ENCODE measurements around the gene NDP.
A peak's percentile ranks its signal among the peaks of the same experiment; 100 is the strongest.

Gene NDP

DNA sequence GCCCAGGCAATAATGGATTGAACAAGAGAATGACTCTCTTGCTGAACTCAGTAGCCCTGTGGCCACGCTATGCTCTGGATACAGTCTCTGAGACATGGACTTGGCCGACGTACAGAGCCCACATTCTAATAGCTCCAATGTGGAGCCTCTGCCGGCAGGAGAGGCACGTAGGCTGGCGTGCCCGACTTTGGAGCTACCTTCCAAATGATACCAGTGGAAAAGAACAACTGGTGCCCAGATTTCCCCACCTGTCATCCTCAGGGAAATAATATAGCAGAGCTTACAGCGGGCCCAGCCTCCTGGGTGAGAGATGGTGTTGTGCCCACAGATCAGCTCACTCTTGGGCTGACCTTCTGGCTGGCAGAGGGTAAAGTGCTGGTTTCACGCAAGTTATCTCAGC, 10.6 kb downstream of the NDP start:
- H3K4me3 ChIP-seq (ENCODE audit: low read depth, low read length), result no peak overlapping the region
- TF ChIP-seq, protein P1, sequence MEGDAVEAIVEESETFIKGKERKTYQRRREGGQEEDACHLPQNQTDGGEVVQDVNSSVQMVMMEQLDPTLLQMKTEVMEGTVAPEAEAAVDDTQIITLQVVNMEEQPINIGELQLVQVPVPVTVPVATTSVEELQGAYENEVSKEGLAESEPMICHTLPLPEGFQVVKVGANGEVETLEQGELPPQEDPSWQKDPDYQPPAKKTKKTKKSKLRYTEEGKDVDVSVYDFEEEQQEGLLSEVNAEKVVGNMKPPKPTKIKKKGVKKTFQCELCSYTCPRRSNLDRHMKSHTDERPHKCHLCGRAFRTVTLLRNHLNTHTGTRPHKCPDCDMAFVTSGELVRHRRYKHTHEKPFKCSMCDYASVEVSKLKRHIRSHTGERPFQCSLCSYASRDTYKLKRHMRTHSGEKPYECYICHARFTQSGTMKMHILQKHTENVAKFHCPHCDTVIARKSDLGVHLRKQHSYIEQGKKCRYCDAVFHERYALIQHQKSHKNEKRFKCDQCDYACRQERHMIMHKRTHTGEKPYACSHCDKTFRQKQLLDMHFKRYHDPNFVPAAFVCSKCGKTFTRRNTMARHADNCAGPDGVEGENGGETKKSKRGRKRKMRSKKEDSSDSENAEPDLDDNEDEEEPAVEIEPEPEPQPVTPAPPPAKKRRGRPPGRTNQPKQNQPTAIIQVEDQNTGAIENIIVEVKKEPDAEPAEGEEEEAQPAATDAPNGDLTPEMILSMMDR (IDR thresholded peaks at IDR 0.05; ENCODE audit: low read depth, low read length), result no peak

DNA sequence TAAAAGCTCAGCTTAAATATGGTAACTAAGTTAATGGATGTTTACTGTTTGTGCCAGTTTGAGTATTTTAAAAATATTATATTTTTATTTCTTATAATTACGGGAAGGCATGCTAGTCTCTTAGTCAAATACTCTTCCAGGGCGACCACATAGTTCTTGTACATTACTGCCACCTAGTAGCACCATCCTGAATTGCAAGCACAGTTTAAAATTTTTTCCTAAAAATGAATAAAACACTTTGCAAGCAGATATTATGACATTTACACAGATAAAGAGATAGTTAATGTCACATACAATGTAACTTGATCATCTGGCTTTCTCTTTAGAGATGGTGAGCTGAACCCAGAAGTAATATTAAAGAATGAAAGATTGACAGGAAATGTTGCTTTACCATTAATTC, 11.5 kb downstream of the NDP start:
- TF ChIP-seq, protein P1 (IDR thresholded peaks at IDR 0.05; ENCODE audit: low read depth, low read length), result no peak

DNA sequence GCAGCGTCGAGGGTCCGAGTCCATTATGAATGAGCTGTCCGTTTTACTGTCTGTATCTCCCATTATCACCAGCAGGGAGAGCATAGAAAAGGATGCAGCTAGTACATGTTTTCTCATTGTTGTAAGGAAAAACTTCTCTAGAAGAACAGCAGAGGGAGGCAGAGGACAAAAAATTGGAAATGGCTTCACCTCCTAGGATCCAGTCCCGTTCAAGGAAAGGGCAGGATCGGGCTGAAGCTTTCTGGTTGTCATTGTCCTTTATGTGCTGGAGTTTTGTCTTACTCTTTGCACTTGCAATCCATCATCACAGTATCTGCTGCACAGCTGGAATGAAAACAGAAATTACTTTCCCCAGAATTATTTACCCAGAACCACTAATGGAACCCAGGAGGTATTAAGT, 14.7 kb downstream of the NDP start:
- H3K4me3 ChIP-seq (ENCODE audit: low read depth, low read length), result no peak overlapping the region
- TF ChIP-seq, protein P1 (IDR thresholded peaks at IDR 0.05; ENCODE audit: low read depth, low read length), result peak; percentile 48

More for the DNA sequence above, 11.5 kb downstream of the NDP start:
- H3K4me3 ChIP-seq (ENCODE audit: low read depth, low read length), result no peak overlapping the region

DNA sequence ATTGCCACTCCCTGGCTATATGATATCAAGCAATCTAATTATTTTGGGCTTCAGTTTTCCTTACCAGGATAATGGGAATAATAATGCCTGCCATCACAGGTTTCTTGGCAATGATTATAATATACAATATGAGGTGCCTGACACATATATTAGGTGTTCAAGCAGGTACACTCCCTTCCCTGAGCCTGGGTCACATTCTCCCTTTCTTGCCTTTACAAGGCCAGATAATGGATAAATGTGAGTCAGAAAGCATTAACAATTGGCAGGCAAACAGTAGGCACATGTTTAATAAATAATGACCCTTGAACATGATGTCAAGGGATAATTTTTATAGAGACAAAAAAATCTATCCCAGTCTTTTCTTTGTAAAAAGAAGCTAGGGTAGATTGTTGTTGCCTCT, 17.2 kb downstream of the NDP start:
- TF ChIP-seq, protein P1 (IDR thresholded peaks at IDR 0.05; ENCODE audit: low read depth, low read length), result no peak
- H3K4me3 ChIP-seq (ENCODE audit: low read depth, low read length), result no peak overlapping the region

DNA sequence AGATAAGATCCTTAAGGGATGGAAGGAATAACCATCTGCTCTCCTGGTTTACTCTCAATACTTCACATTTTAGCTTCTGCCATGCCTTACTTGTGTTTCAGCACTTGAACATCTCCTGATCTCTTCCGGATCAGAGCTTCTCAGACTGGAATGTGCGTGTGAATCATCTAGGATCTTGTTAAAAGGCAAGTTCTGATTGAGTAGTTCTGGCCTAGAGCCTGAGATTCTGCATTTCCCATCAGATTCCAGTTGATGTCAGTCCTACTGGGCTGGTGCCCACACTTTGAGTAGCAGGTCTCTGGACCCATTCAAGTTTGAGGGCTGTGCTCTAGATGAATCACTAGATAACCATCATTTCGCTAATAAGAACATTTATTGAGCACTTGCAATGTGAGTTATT, 20.0 kb downstream of the NDP start:
- H3K4me3 ChIP-seq (ENCODE audit: low read depth, low read length), result no peak overlapping the region
- TF ChIP-seq, protein P1 (IDR thresholded peaks at IDR 0.05; ENCODE audit: low read depth, low read length), result no peak

DNA sequence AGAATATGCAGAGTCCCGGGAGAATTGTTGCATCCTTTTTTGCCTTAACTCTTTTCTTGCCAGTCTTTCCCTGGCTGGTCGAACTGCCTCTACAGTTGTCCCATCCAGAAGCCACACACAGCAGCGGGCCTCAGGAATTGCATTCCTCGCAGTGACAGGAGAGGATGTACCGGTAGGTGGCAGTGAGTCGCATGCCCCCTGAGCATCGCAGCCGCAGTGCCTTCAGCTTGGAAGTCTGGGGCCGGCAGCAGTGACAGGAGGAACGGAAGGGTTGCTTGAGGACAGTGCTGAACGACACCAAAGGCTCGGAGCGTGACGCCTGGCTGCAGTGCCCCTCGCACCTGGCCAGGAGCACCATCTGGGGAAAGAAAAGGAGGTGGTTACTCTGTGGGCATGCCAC, 23.5 kb downstream of the NDP start:
- TF ChIP-seq, protein P1 (IDR thresholded peaks at IDR 0.05; ENCODE audit: low read depth, low read length), result no peak
- no peak overlapping the region for H3K4me3 ChIP-seq (ENCODE audit: low read depth, low read length)

DNA sequence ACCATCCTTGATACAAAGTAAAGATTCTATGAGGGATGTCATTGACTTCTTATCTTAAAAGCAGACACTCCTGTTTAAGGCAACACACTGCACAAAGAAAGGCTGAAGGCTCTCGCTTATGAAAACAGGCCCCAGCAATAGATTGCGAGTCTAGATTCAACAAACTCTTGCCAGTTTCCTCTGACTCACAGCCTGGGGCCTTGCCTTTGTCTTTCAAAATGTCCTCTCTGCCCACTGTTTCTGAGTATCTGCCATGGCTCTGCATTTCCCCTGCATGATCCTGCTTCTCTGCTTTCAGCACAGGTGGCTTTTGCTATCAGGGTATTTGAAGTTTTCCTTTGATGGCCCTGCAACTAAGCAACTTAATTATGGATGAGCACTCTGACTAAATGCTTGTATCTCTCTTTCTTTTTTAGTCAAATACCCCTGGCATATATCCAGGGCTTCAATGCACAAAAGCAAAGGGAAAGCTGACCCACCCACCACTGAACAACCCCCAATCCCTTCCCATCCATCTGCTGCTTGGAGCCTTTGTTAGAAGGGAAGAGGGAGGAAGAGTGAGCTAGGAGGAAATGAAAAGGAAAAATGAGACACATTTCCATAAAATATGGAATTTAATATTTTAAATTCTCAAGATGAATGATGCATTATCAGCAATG, 32.2 kb downstream of the NDP start:
- TF ChIP-seq, protein P1 (IDR thresholded peaks at IDR 0.05; ENCODE audit: low read depth, low read length), result no peak
- H3K4me3 ChIP-seq (ENCODE audit: low read depth, low read length), result no peak overlapping the region

All from WI38 (cell line).